Dendritic cell treated with granulocyte-macrophage colony-stimulating factor and Interleukin-4, amounts not matched to agents 40 ng/mL and 50 ng/mL, for 4 days (primary cell): ENCODE results near the gene COL23A1.

Experiments
- H3K27ac Mint-ChIP-seq: one replicate; pipeline ENCODE4 v1.8.0; 2022; ENCODE audit warnings: mild to moderate bottlenecking, mixed read lengths
- H3K27me3 Mint-ChIP-seq: one replicate; pipeline ENCODE4 v1.8.0; 2022; ENCODE audit warnings: mild to moderate bottlenecking, mixed read lengths
- H3K36me3 Mint-ChIP-seq: one replicate; pipeline ENCODE4 v1.8.0; 2022; ENCODE audit warnings: low read depth, mixed read lengths
- H3K4me1 Mint-ChIP-seq: one replicate; pipeline ENCODE4 v1.8.0; 2022; ENCODE audit warnings: low read depth, mixed read lengths
- H3K4me3 Mint-ChIP-seq: one replicate; pipeline ENCODE4 v1.8.0; 2022; ENCODE audit warnings: mild to moderate bottlenecking, moderate library complexity, mixed read lengths
- H3K9me3 Mint-ChIP-seq: one replicate; pipeline ENCODE4 v1.8.0; 2022; ENCODE audit warnings: mixed read lengths
- intact Hi-C: fragments of 100-400 bp; cut with micrococcal nuclease; formaldehyde crosslinking; loops from one replicate; pipeline ENCODE4 v1.15.0; 2022

Gene COL23A1

GRCh38 chr5:178590141-178590923 is at the start of gene COL23A1:
Gene COL23A1 (minus strand): TSS chr5:178590393.
- Mint-ChIP-seq H3K9me3 (peaks cover 10% of the 10 kb centered on the region), H3K4me3 (peak within 1 kb of the TSS; percentile 76), H3K27me3 (peaks cover 44% of the 10 kb centered on the region), H3K27ac (peak within 1 kb of the TSS; percentile 54), H3K4me1 (peaks cover 29% of the 10 kb centered on the region), H3K36me3 (peaks cover 8% of the 10 kb centered on the region)
- intact Hi-C loops: loop anchor here (1.0 to 5.0 kb wide), 2 partner anchors 310 to 358 kb away; partner anchors contain the start of gene PHYKPL

DNA sequence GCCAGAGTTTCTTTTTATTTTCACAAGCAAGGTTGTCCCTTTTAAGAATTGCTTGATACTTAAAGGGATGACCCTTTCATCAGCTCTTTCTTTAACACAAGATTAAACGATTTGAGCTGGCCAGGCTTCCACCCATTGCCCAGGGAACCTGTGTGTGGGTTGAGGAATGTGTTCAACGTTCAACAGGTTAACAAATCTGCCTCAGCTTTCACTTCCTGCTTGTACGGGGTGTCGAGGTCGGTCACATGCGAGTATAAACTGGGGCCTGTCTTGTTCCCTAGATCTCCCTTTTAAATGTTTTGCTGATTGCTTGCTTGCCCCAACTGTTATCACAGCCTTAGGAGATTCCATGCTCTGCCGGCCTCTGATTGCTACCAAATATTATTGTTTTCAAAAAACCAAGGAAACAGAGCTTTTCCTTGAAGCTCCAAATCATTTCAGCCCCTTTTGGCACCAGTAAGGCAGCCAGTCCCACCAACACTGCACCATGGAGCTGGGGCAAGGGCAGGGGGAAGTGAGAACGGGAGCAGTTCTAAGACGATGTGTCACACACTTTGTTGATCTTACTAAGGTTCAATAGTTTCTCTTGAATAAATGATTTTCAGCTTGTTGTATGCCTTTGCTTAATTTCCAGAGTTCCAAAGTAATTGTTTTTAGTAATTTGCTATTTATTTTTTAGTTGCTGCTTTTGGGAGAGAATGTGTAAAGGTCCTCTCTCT is 47.3 kb upstream of the COL23A1 start:
- Mint-ChIP-seq H3K27ac (peak overlapping the region; percentile 51), H3K27me3 (peaks cover 15% of the 10 kb centered on the region), H3K4me3 (no peak overlapping the region), H3K9me3 (peaks cover 21% of the 10 kb centered on the region), H3K36me3 (no peaks in the 10 kb centered on the region), H3K4me1 (peaks cover 9% of the 10 kb centered on the region)
- intact Hi-C loops: no loop called here

DNA sequence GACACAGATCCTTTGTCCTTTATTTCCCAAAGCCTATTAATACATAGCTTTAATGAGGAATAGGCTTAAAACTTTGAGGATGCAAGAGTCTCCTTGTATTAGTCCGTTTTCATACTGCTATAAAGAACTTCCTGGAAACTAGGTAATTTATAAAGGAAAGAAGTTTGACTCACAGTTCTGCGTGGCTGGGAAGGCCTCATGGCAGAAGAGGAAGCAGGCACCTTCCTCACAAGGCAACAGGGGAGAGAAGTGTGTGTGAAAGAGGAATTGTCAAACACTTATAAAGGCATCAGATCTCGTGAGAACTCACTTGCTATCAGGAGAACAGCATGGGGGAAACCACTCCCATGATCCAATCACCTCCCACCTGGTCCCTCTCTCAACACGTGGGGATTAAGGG is 42.1 kb upstream of the COL23A1 start:
- intact Hi-C loops: no loop called here
- H3K27ac Mint-ChIP-seq: no peak overlapping the region
- no peak overlapping the region for H3K4me3 Mint-ChIP-seq
- peaks cover 4% of the 10 kb centered on the region for H3K4me1 Mint-ChIP-seq
- H3K36me3 Mint-ChIP-seq: no peaks in the 10 kb centered on the region
- peaks cover 18% of the 10 kb centered on the region for H3K9me3 Mint-ChIP-seq
- H3K27me3 Mint-ChIP-seq: peaks cover 21% of the 10 kb centered on the region

- no peak overlapping the region for H3K27ac Mint-ChIP-seq
- intact Hi-C loops: no loop called here
- no peak overlapping the region for H3K4me3 Mint-ChIP-seq
- H3K27me3 Mint-ChIP-seq: peaks cover 21% of the 10 kb centered on the region
- peaks cover 18% of the 10 kb centered on the region for H3K9me3 Mint-ChIP-seq
- H3K4me1 Mint-ChIP-seq: no peaks in the 10 kb centered on the region
- peaks cover 12% of the 10 kb centered on the region for H3K36me3 Mint-ChIP-seq
Measured at GRCh38 chr5:178630951-178631350, 40.8 kb upstream of the COL23A1 start.

- Mint-ChIP-seq H3K27ac (no peak overlapping the region), H3K4me3 (no peak overlapping the region), H3K36me3 (peaks cover 15% of the 10 kb centered on the region), H3K9me3 (peaks cover 18% of the 10 kb centered on the region), H3K27me3 (peaks cover 18% of the 10 kb centered on the region), H3K4me1 (peaks cover 4% of the 10 kb centered on the region)
- intact Hi-C loops: no loop called here
Measured at GRCh38 chr5:178630475-178630930, 40.3 kb upstream of the COL23A1 start.

DNA sequence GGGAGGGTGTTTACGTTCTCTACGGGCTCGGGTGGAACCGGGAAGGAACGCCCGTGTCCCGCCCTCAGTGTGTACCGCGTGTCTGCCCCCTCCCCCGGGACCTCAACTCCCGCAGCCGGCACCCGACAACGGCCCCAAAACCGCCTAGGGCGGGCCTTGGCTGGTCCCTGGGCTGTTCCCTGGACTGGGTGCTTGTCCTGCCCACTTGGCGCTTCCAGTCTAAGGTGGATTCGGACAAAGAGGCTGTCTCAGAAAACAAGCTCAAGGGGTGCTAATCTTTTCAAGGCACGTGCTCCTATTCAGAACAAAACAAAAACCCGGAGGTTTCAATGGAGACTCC is 37.0 kb upstream of the COL23A1 start:
- Mint-ChIP-seq H3K27me3 (peaks cover 8% of the 10 kb centered on the region), H3K9me3 (peaks cover 6% of the 10 kb centered on the region), H3K36me3 (peaks cover 28% of the 10 kb centered on the region), H3K27ac (peak overlapping the region; percentile 99), H3K4me3 (peak overlapping the region; percentile 95), H3K4me1 (peaks cover 7% of the 10 kb centered on the region)
- intact Hi-C loops: loop anchor here (2.0 to 5.0 kb wide), 3 partner anchors 105 to 396 kb away; partner anchors contain the start of genes ZNF354A, ZNF354B and ZNF879

GRCh38 chr5:178626484-178627258 is 36.5 kb upstream of the COL23A1 start, which contains the start of gene CLK4:
Gene CLK4 (minus strand): TSS chr5:178627050. CDS start chr5:178623416, 3,634 bp downstream.
- peak within 1 kb of the TSS; percentile 95 for H3K4me3 Mint-ChIP-seq
- H3K9me3 Mint-ChIP-seq: peaks cover under 1% of the 10 kb centered on the region
- peaks cover 32% of the 10 kb centered on the region for H3K36me3 Mint-ChIP-seq
- H3K27ac Mint-ChIP-seq: peak within 1 kb of the TSS; percentile 99
- peaks cover 7% of the 10 kb centered on the region for H3K4me1 Mint-ChIP-seq
- intact Hi-C loops: loop anchor here (2.0 to 5.0 kb wide), 3 partner anchors 106 to 396 kb away; partner anchors contain the start of genes ZNF354A, ZNF354B and ZNF879
- H3K27me3 Mint-ChIP-seq: peaks cover 8% of the 10 kb centered on the region

DNA sequence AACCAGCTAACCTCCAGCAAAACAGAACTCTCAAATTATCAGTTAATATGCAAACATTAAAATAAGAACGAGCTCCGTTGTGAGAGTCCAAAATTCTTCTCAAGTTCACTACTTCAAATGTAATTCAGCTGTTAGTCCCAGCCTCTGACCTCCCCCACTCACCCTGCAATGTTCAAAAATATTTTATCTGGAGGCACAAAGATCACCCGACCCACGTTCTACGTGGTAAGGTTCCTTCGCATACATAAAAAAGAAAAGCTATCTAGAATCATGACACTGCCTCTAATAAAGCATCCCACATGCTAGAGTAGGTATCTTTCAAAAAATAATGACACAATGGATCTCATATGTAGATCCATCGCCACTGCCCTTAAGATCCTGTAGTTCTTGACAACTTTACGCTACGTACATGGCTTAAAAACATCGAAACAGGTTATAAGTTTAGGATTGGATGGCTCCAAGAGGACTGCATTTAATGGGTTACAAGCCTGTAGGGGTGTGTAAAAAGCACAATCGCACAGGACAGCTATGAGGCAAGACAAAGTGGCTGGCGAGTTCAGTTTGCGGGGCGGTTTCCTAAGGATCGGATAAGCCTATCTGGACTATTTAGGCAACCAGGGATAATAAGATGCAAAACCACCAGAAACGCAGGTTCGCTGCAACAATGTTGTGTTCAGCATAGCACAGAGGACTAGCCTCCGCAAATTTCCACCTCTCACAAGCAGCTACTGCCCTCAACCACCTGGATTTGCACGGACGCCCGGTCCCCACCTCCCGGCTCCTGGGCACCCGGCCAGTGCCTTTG is 35.7 kb upstream of the COL23A1 start:
- H3K4me3 Mint-ChIP-seq: peak overlapping the region; percentile 95
- H3K36me3 Mint-ChIP-seq: peaks cover 40% of the 10 kb centered on the region
- peak overlapping the region; percentile 99 for H3K27ac Mint-ChIP-seq
- H3K27me3 Mint-ChIP-seq: peaks cover 8% of the 10 kb centered on the region
- H3K9me3 Mint-ChIP-seq: no peaks in the 10 kb centered on the region
- intact Hi-C loops: loop anchor here (2.0 to 5.0 kb wide), 3 partner anchors 106 to 397 kb away; partner anchors contain the start of genes ZNF354A, ZNF354B and ZNF879
- peaks cover 7% of the 10 kb centered on the region for H3K4me1 Mint-ChIP-seq

GRCh38 chr5:178624631-178625546 is 34.7 kb upstream of the COL23A1 start:
- intact Hi-C loops: loop anchor here (5.0 kb wide), 1 partner anchor 107 kb away; the partner anchor contains the start of gene ZNF354A
- peaks cover 6% of the 10 kb centered on the region for H3K27me3 Mint-ChIP-seq

GRCh38 chr5:178622679-178623247 is 32.6 kb upstream of the COL23A1 start:
- Mint-ChIP-seq H3K9me3 (no peaks in the 10 kb centered on the region), H3K36me3 (peaks cover 71% of the 10 kb centered on the region), H3K4me3 (no peak overlapping the region), H3K27me3 (peaks cover 2% of the 10 kb centered on the region), H3K4me1 (peaks cover 12% of the 10 kb centered on the region), H3K27ac (no peak overlapping the region)
- intact Hi-C loops: no loop called here

More at GRCh38 chr5:178624631-178625546, 34.7 kb upstream of the COL23A1 start:
- H3K36me3 Mint-ChIP-seq: peaks cover 50% of the 10 kb centered on the region
- H3K4me3 Mint-ChIP-seq: peak overlapping the region; percentile 95
- H3K9me3 Mint-ChIP-seq: no peaks in the 10 kb centered on the region
- H3K4me1 Mint-ChIP-seq: peaks cover 7% of the 10 kb centered on the region
- peak overlapping the region; percentile 99 for H3K27ac Mint-ChIP-seq

DNA sequence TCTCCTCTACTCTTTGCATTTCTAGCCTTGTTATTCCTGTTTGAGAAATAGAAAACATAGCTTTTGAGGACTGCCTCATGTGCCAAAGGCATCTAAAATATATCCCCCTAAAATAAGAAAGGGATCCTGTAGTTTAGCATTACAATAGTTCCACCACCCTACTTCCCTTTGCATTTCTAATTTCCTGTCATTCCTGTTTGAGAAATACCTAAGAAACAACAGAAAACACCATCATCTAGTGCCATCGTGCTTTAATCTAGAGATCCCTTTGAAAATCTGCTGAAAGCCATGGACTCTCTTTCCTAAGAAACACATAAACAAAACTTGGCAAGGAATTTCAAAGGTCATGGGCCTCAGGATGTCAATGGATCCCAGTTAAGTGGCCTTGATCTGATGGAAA is 29.2 kb upstream of the COL23A1 start:
- intact Hi-C loops: no loop called here
- H3K36me3 Mint-ChIP-seq: peaks cover 86% of the 10 kb centered on the region
- no peaks in the 10 kb centered on the region for H3K9me3 Mint-ChIP-seq
- H3K27ac Mint-ChIP-seq: no peak overlapping the region
- H3K27me3 Mint-ChIP-seq: no peaks in the 10 kb centered on the region
- H3K4me3 Mint-ChIP-seq: no peak overlapping the region
- peaks cover 5% of the 10 kb centered on the region for H3K4me1 Mint-ChIP-seq

DNA sequence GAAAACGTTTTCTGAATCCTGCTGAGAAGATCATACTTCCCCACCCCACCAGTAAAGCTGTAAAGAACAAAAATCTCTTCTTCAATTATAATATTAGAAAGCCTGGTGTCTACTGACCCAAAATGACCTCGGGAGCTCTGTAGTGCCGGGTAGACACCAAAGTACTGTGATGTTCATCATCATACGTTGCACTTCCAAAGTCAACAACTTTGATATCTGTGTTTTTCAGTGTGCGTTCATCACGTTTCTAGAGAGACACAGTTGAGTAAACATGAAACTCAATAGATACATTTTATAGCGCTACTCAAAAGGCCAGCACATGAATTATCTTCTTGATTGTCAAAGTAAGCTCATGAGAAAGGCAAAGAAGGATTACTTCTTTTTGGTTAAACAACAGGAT is 22.1 kb upstream of the COL23A1 start:
- no peaks in the 10 kb centered on the region for H3K9me3 Mint-ChIP-seq
- H3K4me3 Mint-ChIP-seq: no peak overlapping the region
- H3K27ac Mint-ChIP-seq: no peak overlapping the region
- peaks cover 78% of the 10 kb centered on the region for H3K36me3 Mint-ChIP-seq
- H3K4me1 Mint-ChIP-seq: no peaks in the 10 kb centered on the region
- no peaks in the 10 kb centered on the region for H3K27me3 Mint-ChIP-seq
- intact Hi-C loops: no loop called here
